DMS153 (cell line): ENCODE results near the gene CNTNAP2.
"Not testable (repeated sequence)": the region's sequence is repeated elsewhere in the genome, so short reads cannot be mapped to it uniquely, and the experiment has no call there.

Experiments
- DNase-seq: peaks from one replicate; lab custom pipeline; 2025; lab: John Stamatoyannopoulos, UW

Gene CNTNAP2

DNA sequence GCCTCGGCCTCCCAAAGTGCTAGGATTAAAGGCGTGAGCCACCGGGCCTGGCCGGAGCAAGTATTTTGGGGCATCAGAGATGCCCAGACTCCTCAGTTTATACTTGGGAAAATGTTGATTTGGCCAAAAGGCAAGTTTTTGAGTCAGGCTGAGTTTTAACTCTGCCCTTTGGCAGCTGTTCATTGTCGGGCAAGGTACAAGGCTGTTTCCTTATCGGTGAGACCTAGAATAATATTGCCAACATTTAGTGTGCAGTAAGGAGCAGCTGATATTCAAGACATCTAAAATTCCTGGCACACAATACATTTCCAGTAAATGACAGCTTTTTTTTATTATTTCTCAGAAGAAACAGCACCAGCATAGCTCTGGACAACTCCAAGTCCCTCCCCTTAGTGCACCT, 2326.3 kb downstream of the CNTNAP2 start:
- DNase-seq, result no peak

DNA sequence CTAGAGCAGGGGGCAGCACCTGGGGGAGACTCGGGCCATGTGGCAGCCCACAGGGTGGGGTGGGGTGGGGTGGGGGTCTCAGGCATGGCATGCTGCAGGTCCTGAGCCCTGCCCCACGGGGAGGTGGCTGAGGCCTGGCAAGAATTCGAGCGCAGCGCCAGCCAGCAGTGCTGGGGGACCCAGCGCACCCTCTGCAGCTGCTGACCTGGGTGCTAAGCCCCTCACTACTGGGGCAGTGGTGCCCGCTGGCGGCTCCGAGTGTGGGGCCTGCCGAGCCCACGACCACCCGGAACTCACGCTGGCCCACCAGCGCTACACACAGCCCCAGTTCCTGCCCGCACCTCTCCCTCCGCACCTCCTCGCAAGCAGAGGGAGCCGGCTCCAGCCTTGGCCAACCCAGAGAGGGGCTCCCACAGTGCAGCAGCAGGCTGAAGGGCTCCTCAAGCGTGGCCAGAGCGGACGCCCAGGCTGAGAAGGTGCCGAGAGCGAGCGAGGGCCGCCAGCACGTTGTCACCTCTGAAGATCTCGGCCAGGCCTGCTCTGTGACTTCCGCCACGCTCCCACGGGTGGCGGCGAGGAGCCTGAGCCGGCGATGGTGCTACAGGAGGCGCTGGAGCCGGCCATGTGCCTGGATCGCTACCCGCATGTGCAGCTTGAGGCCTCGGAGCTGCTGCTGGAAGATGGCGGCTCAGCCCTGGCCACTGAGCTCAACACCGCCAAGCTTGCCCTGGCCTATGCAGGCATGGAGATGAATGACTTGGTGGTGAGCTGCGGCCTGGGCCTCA, 2328.9 kb downstream of the CNTNAP2 start:
- no peak for DNase-seq

DNA sequence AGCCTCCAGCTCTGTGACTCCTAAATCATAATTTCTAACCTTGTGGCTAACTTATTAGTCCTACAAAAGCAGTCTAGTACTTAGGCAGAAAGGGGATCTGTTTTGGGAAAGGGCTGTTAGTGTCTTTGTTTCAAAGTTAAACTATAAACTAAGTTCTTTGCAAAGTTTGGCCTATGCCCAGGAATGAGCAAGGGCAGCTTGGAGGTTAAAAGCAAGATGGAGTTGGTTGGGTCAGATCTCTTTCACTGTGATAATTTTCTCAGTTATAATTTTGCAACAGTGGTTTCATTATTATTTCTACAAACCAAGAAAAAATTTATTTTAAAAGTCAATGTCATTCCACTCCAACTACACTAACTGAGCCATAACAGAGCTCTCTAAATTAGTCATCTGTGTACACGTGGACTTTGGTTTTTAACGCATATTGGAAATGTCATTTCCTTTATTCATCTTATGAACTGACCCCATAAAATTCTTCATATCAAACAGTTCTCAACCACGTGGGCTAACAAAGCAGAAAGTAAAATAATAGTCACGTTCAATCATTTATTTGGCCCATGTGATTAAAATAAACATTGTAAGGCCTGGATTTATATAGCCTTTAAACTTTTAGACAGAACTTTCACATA, 2330.7 kb downstream of the CNTNAP2 start:
- no peak for DNase-seq

DNA sequence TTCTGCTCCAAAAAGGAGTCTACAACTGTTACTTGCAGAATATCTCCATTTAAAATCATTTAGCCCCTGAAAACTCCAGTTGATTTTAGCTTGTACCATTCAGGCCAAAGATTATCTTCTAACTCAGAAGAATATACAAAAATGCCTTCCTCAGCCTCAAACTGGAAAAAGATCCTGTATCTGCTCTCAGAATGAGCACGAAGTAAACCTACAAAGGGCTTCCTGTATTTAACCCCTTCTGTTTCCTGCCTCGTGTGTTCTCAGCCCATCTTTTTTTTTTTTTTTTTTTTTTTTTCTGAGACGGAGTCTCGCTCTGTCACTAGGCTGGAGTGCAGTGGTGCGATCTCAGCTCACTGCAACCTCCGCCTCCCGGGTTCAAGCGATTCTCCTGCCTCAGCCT, 2334.9 kb downstream of the CNTNAP2 start:
- not testable (repeated sequence) for DNase-seq

DNA sequence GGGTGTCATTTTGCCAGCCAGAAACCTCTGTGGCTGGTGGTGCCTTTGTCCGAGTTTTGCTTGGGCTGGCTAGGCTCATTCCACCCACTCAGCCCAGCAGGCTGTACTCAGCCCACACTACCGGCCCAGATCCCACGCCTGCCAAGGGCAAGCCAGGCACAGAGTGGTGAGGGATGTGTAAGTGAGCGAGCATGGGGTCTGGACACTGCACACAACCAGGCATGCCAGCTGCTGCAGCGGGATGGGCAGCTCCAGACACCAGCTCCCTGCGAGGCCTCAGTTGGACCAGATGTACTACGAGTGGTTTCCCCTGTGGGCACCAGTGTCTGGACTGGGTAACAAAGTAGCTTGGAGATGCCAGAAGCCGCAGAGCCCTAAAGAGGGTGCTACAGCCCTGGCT, 2339.8 kb downstream of the CNTNAP2 start:
- no peak for DNase-seq

DNA sequence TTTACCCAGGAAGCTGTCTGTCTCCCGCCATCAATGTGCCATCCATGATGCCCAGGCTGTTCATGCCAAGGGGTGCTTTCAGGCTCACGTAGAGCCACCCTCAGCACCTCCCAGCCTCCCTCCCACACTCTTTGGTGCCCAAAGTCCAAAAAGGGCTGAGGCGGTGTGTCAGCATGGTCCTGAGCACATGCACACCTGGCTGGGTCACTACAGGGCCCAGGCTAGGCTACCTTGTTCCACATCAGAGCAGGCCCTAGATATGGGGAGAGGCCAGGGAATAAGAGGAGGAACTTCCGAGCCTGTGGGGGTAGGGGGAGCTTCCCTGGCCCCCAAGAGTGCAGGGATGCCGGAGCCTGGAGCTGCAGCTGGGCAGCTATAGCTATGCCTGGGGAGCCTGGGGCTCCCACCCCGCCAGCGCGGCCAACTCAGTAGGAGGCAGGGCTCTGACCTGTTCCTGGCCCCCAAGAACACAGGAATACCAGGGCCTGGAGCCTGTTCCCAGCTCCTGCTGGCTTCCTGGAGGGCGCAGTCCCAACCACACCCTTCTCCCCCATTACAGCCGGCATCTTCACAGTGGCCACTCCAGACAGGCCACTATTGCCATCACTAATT, 2340.8 kb downstream of the CNTNAP2 start:
- DNase-seq, result no peak

DNA sequence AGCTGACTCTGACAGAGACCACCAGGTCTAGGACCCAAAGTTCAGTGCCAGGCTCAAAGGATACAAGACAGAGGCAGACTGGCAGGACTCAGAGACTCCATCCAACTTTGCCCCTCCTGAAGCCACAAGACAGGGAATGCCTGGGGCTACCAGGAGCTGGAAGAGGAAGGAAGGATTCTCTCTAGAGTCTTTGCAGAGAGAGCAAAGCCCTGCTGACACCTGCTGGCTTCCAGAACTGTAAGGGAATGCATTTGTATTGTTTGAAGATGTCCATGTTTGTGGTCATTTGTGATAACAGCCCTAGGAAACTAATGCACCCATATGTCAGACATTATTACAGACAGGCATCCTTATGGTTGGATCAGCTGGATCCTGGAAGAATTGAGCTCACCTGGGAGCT, 2341.7 kb downstream of the CNTNAP2 start:
- no peak for DNase-seq

DNA sequence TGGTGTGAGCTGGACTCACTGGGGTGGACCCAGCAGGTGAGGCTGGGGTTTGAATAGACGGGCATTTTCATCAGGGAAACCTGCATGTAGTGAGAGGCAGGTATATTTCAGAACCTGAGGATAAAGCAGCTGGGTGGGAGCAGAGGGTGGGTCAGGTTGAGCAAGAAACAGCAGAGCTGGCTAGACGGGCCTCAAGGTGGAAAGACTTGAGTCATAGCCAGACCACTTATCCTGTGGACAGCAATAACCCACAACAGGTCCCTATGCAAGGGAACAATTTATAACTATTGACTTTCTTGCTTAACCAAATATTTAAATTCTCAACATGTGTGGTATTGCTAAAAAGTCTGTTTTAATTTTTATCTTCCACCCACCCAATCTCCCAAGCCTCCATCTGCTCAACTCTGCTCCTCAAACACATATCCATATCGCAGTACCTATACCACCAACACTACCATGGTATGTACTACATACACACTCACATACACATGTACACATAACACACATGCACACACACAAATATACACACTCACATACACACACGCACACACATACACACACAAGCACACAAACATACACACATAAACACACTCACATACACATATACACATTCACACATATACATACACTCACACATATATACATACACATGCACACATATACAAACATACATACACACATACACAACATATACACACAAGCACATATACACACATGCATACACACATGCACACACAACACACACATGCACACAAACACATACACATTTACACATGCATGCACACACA, 2345.0 kb downstream of the CNTNAP2 start:
- no peak for DNase-seq

DNA sequence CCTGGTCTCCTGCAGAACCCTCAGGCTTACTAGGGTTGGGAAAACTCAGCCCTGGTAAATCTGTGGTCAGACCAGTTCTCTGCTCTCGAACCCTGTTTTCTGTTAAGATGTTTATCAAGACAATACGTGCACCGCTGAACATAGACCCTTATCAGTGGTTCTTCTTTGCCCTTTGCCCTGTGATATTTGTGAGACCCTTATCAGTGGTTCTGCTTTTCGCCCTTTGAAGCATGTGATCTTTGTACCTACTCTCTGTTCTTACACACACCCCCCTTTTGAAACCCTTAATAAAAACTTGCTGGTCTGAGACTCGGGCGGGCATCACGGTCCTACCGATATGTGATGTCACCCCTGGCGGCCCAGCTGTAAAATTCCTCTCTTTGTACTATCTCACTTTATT, 2346.2 kb downstream of the CNTNAP2 start:
- DNase-seq, result not testable (repeated sequence)

DNA sequence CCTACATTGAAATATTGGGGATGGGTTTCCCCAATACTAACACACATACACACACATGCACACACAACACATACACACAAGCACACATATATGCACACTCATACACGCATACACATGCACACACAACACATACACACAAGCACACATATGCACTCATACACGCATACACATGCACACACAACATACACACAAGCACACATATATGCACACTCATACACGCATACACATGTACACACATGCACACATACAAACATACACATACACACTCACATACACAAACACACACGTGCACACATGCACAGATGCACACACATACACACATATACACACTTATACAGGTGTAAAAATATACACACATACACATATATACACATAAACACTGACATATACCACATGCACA, 2346.6 kb downstream of the CNTNAP2 start:
- DNase-seq, result no peak

DNA sequence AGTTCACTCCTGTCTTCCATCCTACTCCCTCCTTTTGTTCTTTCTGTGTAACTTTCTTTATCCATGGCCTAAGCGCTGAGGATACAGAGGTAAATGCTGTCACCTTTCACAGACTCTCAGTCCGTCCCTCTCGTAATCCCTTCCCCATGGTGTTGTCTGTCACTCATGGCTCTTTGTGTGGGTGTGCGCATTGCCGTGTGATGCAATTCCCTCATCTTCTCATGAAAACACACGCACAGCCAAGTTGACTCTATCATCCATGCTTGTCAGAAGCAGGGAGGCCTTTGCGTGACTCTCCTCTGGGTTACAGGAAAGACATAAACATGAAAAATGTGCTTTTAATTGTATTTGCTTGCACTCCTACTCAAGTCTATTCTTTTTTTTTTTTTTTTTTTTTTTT, 2348.3 kb downstream of the CNTNAP2 start:
- DNase-seq, result no peak

DNA sequence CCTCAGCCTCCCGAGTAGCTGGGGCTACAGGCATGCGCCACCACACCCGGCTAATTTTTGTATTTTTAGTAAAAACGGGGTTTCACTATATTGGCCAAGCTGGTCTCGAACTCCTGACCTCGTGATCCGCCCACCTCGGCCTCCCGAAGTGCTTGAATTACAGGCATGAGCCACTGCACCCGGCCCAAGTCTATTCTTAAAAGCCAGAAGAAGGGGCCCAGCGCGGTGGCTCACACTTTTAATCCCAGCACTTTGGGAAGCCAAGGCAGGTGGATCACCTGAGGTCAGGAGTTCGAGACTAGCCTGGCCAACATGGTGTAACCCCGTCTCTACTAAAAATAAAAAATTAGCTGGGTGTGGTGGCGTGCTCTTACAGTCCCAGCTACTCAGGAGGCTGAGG, 2348.8 kb downstream of the CNTNAP2 start:
- DNase-seq, result not testable (repeated sequence)

DNA sequence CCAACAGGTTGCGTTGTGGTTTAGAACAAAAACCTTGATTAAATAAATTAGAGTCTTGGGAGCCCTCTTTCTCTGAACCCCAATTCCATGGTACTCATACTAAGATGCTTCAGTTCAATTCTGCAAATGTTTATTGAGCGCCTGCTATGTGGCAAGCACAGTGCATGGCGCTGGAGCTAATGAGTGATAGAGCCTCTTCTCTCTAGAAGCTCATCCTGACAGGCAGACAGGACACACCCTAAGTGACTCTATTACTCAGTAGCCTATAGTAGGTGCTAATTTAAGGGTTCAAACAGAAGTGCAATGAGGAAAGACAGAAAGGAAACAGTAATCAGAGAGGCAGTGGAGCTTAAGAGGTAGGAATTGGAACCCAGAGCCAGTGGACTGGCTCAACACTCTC, 2349.5 kb downstream of the CNTNAP2 start:
- no peak for DNase-seq

DNA sequence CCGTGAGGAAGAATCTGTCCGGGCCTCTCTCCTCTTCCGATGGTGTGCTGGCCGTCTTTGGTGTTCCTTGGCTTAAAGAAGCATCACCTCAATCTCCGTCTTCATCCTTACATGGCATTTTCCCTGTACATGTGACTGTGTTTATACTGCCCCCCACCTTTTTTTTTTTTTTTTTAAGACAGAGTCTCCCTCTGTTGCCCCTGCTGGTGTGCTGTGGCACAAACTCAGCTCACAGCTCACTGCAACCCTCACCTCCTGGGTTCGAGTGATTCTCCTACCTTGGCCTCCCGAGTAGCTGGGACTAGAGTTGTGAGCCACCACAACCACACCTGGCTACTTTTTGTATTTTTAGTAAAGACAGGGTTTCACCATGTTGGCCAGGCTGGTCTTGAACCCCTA, 2352.1 kb downstream of the CNTNAP2 start:
- no peak for DNase-seq
